Measurements from ENCODE around the gene COL11A1. TPM values are rescaled to one million over a fixed set of nuclear protein-coding genes. Genes with fewer than 3 reads are reported as not detected.

COL11A1 gene
- total and polyA plus RNA-seq, 2 of the 13 experiments (the other 11 are each of a cell fraction or from before 2014, with no cell fraction given) = not detected

DNA sequence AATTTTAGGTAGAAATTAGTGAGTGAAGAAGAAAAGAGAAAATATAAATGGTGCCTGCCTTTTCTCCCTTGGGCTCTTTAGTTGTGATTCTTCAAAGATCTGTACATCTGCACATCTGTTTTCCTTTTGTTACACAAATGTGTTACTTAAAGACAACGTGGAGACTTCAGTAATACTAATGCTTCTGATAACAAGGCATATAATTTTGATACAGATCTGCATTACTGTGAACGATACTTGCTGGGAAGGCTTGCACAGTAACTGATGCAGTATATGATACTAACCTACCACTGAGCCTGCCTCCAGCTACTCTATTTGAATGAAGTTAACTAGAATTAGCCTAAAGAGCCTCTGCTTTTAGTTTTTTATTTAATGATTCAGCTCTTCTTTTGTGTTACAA, 244.6 kb downstream of the COL11A1 start:
- TF ChIP-seq CERS6 (CRISPR knock-in tag; IDR thresholded peaks at IDR 0.05) (no peak), ZNF570 (CRISPR knock-in tag; IDR thresholded peaks at IDR 0.05; ENCODE audit: borderline replicate concordance) (no peak)
- Histone ChIP-seq H3K4me2 (ENCODE audit: low read depth, low read length) (no peak overlapping the region), H4K20me1 (ENCODE audit: insufficient read depth, low read length) (no peaks in the 10 kb centered on the region), H3K27me3 (ENCODE audit: control insufficient read depth in 1 of 2, insufficient read depth in 2 of 2, low read length in 2 of 2) (no peaks in the 10 kb centered on the region), H3K27ac (ENCODE audit: extremely low read length, insufficient read depth, low read length) (no peak overlapping the region), H3K9ac (ENCODE audit: insufficient read depth, low read depth, low read length) (no peak overlapping the region), H3K4me1 (ENCODE audit: insufficient read depth, low read length) (no peaks in the 10 kb centered on the region), H3K4me3 (replicated peaks in 1 of 3; ENCODE audit: insufficient read depth in 1 of 3, low read depth in 2 of 3, low read length in 3 of 3) (no peak overlapping the region), H3K9me3 (ENCODE audit: low read length) (peaks cover 6% of the 10 kb centered on the region), H2AFZ (ENCODE audit: low read length) (no peak overlapping the region), H3K79me2 (ENCODE audit: insufficient read depth, low read length) (no peaks in the 10 kb centered on the region), H3K36me3 (replicated peaks in 1 of 2; ENCODE audit: control insufficient read depth in 1 of 2, insufficient read depth in 2 of 2, low read length in 2 of 2) (no peaks in the 10 kb centered on the region)
- WGBS (ENCODE audit: low lambda C conversion rate) = 0% methylated on average over 2 of the region's 2 CpGs
- no TSS peak for BruUV-seq (replicated peaks)
- ATAC-seq (no peak), FAIRE-seq (no peak), DNase-seq (ENCODE audit: low spot score) (no peak)
- intact Hi-C loops (cut with micrococcal nuclease; ENCODE audit: unreplicated experiment) = no loop called here
- ChIA-PET CTCF (ENCODE audit: low intra/inter-chr PET ratio, low total read pairs) (no interaction called here), POLR2A (no interaction called here)
- in situ Hi-C loops (cut with HindIII; ENCODE audit: extremely low pct_ligation_motif_present, low pct_unique_long_range_greater_than_20kb) = no loop called here

GRCh38 chr1:102861247-102861646, 247.1 kb downstream of the COL11A1 start:
- no TSS peak for BruUV-seq (replicated peaks)
- no peaks in the 10 kb centered on the region for H3K79me2 ChIP-seq (ENCODE audit: insufficient read depth, low read length)
- 3% methylated on average over 3 of the region's 3 CpGs for WGBS (ENCODE audit: low lambda C conversion rate)
- DNase-seq (ENCODE audit: low spot score) = no peak
- H2AFZ ChIP-seq (ENCODE audit: low read length) = no peak overlapping the region
- no peak for ATAC-seq
- no peak for FAIRE-seq
- H3K9ac ChIP-seq (ENCODE audit: insufficient read depth, low read depth, low read length) = no peak overlapping the region
- no peaks in the 10 kb centered on the region for H3K36me3 ChIP-seq (replicated peaks in 1 of 2; ENCODE audit: control insufficient read depth in 1 of 2, insufficient read depth in 2 of 2, low read length in 2 of 2)
- H3K4me1 ChIP-seq (ENCODE audit: insufficient read depth, low read length) = no peaks in the 10 kb centered on the region
- ChIA-PET CTCF (ENCODE audit: low intra/inter-chr PET ratio, low total read pairs) (no interaction called here), POLR2A (no interaction called here)
- peaks cover 26% of the 10 kb centered on the region for H3K9me3 ChIP-seq (ENCODE audit: low read length)
- intact Hi-C loops (cut with micrococcal nuclease; ENCODE audit: unreplicated experiment) (no loop called here), in situ Hi-C loops (cut with HindIII; ENCODE audit: extremely low pct_ligation_motif_present, low pct_unique_long_range_greater_than_20kb) (no loop called here)
- H3K4me2 ChIP-seq (ENCODE audit: low read depth, low read length) = no peak overlapping the region
- H3K27ac ChIP-seq (ENCODE audit: extremely low read length, insufficient read depth, low read length) = no peak overlapping the region
- H3K27me3 ChIP-seq (ENCODE audit: control insufficient read depth in 1 of 2, insufficient read depth in 2 of 2, low read length in 2 of 2) = no peaks in the 10 kb centered on the region
- H3K4me3 ChIP-seq (replicated peaks in 1 of 3; ENCODE audit: insufficient read depth in 1 of 3, low read depth in 2 of 3, low read length in 3 of 3) = no peak overlapping the region
- no peaks in the 10 kb centered on the region for H4K20me1 ChIP-seq (ENCODE audit: insufficient read depth, low read length)
- TF ChIP-seq CREB1 (IDR thresholded peaks at IDR 0.05) (no peak), CREB1 (CRISPR knock-in tag; IDR thresholded peaks at IDR 0.05) (no peak), NFE2L1 (CRISPR knock-in tag; IDR thresholded peaks at IDR 0.05; ENCODE audit: borderline replicate concordance) (no peak), HDAC1 (CRISPR knock-in tag; IDR thresholded peaks at IDR 0.05) (no peak), ZNF337 (CRISPR knock-in tag; IDR thresholded peaks at IDR 0.05; ENCODE audit: borderline replicate concordance, low read depth) (no peak), ZNF142 (CRISPR knock-in tag; IDR thresholded peaks at IDR 0.05) (no peak), ZBTB7A (CRISPR knock-in tag; IDR thresholded peaks at IDR 0.05) (no peak), ZNF333 (CRISPR knock-in tag; IDR thresholded peaks at IDR 0.05; ENCODE audit: borderline replicate concordance) (no peak), ISX (CRISPR knock-in tag; conservative IDR thresholded peaks at IDR 0.05) (no peak), PCBP2 (optimal IDR thresholded peaks at IDR 0.05; ENCODE audit: low read depth, low read length, poor library complexity, severe bottlenecking) (no peak)
